GM12864 (cell line): ENCODE results near the gene IGLL1.

Source experiments
- DNase-seq: peaks from one replicate; pipeline ENCODE4 v3.0.0-alpha.2; 2011; ENCODE audit warnings: low read depth
- H3K4me3 ChIP-seq: 2 replicates; pipeline ENCODE4 v1.5.1; 2011; ENCODE audit warnings: mild to moderate bottlenecking, low read depth, low read length, control low read depth
- CTCF ChIP-seq: IDR thresholded peaks from 2 replicates; pipeline ENCODE4 v1.5.1; 2011; ENCODE audit warnings: low read depth, mild to moderate bottlenecking, moderate library complexity, low read length, control low read depth, inconsistent platforms; ENCODE audit errors: missing control alignments

Gene IGLL1

GRCh38 chr22:23532731-23533130 is 47.4 kb downstream of the IGLL1 start:
- DNase-seq = no peak
- H3K4me3 ChIP-seq = no peak overlapping the region
- no peak for TF ChIP-seq CTCF

GRCh38 chr22:23531966-23532705 is 48.0 kb downstream of the IGLL1 start:
- H3K4me3 ChIP-seq = no peak overlapping the region
- no peak for DNase-seq
- TF ChIP-seq CTCF = peak; percentile 4

GRCh38 chr22:23531283-23531956 is 48.7 kb downstream of the IGLL1 start:
- no peak for DNase-seq
- TF ChIP-seq CTCF = no peak
- no peak overlapping the region for H3K4me3 ChIP-seq

GRCh38 chr22:23530766-23531282 is 49.3 kb downstream of the IGLL1 start:
- TF ChIP-seq CTCF = no peak
- no peak for DNase-seq
- H3K4me3 ChIP-seq = no peak overlapping the region

GRCh38 chr22:23530106-23530505 is 50.0 kb downstream of the IGLL1 start:
- H3K4me3 ChIP-seq = no peak overlapping the region
- TF ChIP-seq CTCF = no peak
- DNase-seq = no peak

GRCh38 chr22:23529166-23530103 is 50.7 kb downstream of the IGLL1 start:
- DNase-seq = no peak
- no peak for TF ChIP-seq CTCF
- H3K4me3 ChIP-seq = no peak overlapping the region
